Measurements from ENCODE around the gene IER5.

IER5 gene

GRCh38 chr1:181083842-181084605, 4.5 kb upstream of the IER5 start:
- H3K4me3 ChIP-seq (replicated peaks in 1 of 2; ENCODE audit: low read depth in 2 of 2, low read length in 2 of 2), result no peak overlapping the region
- peak; percentile 44 for TF ChIP-seq CTCF (IDR thresholded peaks at IDR 0.05; ENCODE audit: low read depth, low read length)
- peak; percentile 71 to 81 for DNase-seq (ENCODE audit: low read depth in 2 of 2)

- H3K4me3 ChIP-seq (replicated peaks in 1 of 2; ENCODE audit: low read depth in 2 of 2, low read length in 2 of 2), result no peak overlapping the region
Measured at GRCh38 chr1:181084606-181084969, 3.9 kb upstream of the IER5 start.

GRCh38 chr1:181086091-181086490, 2.4 kb upstream of the IER5 start:
- DNase-seq (ENCODE audit: low read depth in 2 of 2), result no peak
- no peak overlapping the region for H3K4me3 ChIP-seq (replicated peaks in 1 of 2; ENCODE audit: low read depth in 2 of 2, low read length in 2 of 2)
- no peak for TF ChIP-seq CTCF (IDR thresholded peaks at IDR 0.05; ENCODE audit: low read depth, low read length)

More at GRCh38 chr1:181084606-181084969, 3.9 kb upstream of the IER5 start:
- no peak for DNase-seq (ENCODE audit: low read depth in 2 of 2)
- no peak for TF ChIP-seq CTCF (IDR thresholded peaks at IDR 0.05; ENCODE audit: low read depth, low read length)

- peak; percentile 58 to 87 for DNase-seq (ENCODE audit: low read depth in 2 of 2)
Measured at GRCh38 chr1:181086926-181087325, 1.6 kb upstream of the IER5 start.

GRCh38 chr1:181087400-181087901, 1.0 kb upstream of the IER5 start:
- DNase-seq (ENCODE audit: low read depth in 2 of 2), result no peak
- TF ChIP-seq CTCF (IDR thresholded peaks at IDR 0.05; ENCODE audit: low read depth, low read length), result no peak
- H3K4me3 ChIP-seq (replicated peaks in 1 of 2; ENCODE audit: low read depth in 2 of 2, low read length in 2 of 2), result no peak overlapping the region

More at GRCh38 chr1:181086926-181087325, 1.6 kb upstream of the IER5 start:
- TF ChIP-seq CTCF (IDR thresholded peaks at IDR 0.05; ENCODE audit: low read depth, low read length), result no peak
- no peak overlapping the region for H3K4me3 ChIP-seq (replicated peaks in 1 of 2; ENCODE audit: low read depth in 2 of 2, low read length in 2 of 2)

GRCh38 chr1:181089017-181089675, 646 bp downstream of the IER5 start:
- no peak for DNase-seq (ENCODE audit: low read depth in 2 of 2)
- TF ChIP-seq CTCF (IDR thresholded peaks at IDR 0.05; ENCODE audit: low read depth, low read length), result no peak
- peak overlapping the region; percentile 89 to 92 for H3K4me3 ChIP-seq (replicated peaks in 1 of 2; ENCODE audit: low read depth in 2 of 2, low read length in 2 of 2)
